Measurements from ENCODE around the gene TAF7.
"Not testable (repeated sequence)": the region's sequence is repeated elsewhere in the genome, so short reads cannot be mapped to it uniquely, and the experiment has no call there.

TAF7 gene, protein sequence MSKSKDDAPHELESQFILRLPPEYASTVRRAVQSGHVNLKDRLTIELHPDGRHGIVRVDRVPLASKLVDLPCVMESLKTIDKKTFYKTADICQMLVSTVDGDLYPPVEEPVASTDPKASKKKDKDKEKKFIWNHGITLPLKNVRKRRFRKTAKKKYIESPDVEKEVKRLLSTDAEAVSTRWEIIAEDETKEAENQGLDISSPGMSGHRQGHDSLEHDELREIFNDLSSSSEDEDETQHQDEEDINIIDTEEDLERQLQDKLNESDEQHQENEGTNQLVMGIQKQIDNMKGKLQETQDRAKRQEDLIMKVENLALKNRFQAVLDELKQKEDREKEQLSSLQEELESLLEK

DNA sequence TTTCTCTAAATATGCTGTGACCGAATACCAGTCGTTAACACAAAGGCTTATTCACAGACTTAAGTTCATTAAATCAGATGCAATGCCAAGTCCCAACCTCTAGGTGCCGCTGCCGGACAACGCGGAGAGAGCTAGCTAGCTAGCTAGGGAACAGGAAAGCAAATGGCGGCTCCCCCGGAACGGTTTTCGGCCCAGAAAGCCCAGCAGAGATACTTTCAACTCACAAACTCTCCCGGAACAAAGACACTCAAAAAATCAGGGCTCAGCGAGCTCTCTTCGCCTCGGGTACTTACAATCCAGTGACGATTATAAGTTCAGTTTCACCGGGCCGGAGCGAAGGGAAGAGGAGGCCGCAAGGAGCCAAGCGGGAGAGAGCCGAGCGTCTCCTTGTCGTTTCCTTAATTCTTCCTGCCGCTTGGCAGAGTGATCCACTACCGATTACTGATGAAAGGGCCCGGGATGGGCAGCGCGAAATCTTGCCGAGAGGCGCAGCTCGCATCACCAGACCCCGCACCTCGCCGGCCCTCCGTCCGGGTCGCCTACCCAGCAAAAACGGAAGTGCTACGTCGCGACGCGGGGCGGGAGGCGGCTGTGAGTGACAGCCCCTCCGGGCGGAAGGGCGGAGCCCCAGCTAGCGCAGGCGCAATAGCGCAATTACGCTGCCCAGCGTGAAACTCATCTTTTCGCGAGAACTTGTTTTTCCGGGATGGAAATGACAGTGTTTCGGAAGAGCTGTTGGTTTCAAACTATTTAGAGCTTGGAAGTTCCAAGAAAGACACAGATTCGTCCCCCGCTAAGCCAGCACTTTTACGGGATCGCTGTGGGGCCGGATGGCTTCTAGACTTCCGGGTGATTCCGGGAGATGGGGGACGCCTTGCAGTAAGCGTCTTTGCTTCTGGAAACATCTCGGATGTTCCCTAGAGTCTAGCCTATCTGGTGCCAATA lies at the start of gene TAF7:
TAF7 (minus strand) TSS at position 560 of the 945 bp plus-strand sequence. CDS start 740 bp downstream, outside the sequence.
- peak; percentile 80 to 89 for DNase-seq (ENCODE audit: low read depth in 1 of 2, low spot score in 1 of 2)

GRCh38 chr5:141366016-141366896 lies 45.7 kb upstream of the TAF7 start:
- no peak for DNase-seq (ENCODE audit: low read depth in 1 of 2, low spot score in 1 of 2)

GRCh38 chr5:141363952-141364660 lies 43.5 kb upstream of the TAF7 start, which contains the start of gene PCDHGA5:
PCDHGA5 (plus strand) TSS chr5:141364162; CDS start chr5:141364331, 169 bp downstream.
- no peak for DNase-seq (ENCODE audit: low read depth in 1 of 2, low spot score in 1 of 2)

GRCh38 chr5:141362719-141363118 lies 42.1 kb upstream of the TAF7 start:
- no peak for DNase-seq (ENCODE audit: low read depth in 1 of 2, low spot score in 1 of 2)

DNA sequence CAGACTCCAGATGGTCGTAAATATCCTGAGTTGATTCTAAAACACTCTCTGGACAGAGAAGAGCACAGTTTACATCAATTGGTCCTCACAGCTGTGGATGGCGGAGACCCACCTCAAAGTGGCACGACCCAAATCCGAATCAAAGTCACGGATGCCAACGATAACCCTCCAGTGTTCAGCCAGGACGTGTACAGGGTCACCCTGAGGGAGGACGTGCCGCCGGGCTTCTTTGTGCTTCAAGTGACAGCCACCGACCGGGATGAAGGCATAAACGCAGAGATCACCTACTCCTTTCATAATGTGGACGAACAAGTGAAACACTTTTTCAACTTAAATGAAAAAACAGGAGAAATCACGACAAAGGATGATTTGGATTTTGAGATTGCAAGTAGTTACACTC lies 40.1 kb upstream of the TAF7 start:
- DNase-seq (ENCODE audit: low read depth in 1 of 2, low spot score in 1 of 2): no peak

GRCh38 chr5:141359790-141360426 lies 39.3 kb upstream of the TAF7 start, which contains the start of gene PCDHGB2:
PCDHGB2 (plus strand) TSS chr5:141359994; CDS start chr5:141360136, 142 bp downstream.
- no peak for DNase-seq (ENCODE audit: low read depth in 1 of 2, low spot score in 1 of 2)

- no peak for DNase-seq (ENCODE audit: low read depth in 1 of 2, low spot score in 1 of 2)
These were observed 36.4 kb upstream of the TAF7 start for GRCh38 chr5:141356950-141357349.

DNA sequence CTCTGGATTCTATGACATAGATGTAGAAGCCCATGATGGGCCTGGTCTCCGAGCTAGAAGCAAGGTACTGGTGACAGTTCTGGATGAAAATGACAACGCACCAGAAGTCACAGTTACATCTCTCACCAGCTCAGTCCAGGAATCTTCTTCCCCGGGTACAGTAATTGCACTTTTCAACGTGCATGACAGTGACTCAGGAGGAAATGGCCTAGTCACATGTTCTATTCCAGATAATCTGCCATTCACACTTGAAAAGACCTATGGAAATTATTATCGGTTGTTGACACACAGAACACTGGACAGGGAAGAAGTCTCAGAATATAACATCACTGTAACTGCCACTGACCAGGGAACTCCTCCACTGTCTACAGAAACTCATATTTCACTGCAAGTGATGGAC lies 35.5 kb upstream of the TAF7 start:
- DNase-seq (ENCODE audit: low read depth in 1 of 2, low spot score in 1 of 2): no peak

- DNase-seq (ENCODE audit: low read depth in 1 of 2, low spot score in 1 of 2): no peak
These were observed 35.1 kb upstream of the TAF7 start for GRCh38 chr5:141355641-141356040.

GRCh38 chr5:141354900-141355469 lies 34.4 kb upstream of the TAF7 start, which contains the start of gene PCDHGA4:
PCDHGA4 (plus strand) TSS chr5:141355021; CDS start chr5:141355108, 87 bp downstream.
- DNase-seq (ENCODE audit: low read depth in 1 of 2, low spot score in 1 of 2): no peak

DNA sequence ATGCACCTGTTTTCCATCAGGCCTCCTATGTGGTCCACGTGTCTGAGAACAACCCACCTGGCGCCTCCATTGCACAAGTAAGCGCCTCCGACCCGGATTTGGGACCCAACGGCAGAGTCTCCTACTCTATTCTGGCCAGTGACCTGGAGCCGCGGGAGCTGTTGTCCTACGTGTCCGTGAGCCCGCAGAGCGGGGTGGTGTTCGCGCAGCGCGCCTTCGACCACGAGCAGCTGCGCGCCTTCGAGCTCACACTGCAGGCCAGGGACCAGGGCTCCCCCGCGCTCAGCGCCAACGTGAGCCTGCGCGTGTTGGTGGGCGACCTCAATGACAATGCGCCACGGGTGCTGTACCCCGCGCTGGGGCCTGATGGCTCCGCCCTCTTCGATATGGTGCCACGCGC lies 31.0 kb upstream of the TAF7 start:
- DNase-seq (ENCODE audit: low read depth in 1 of 2, low spot score in 1 of 2): no peak

DNA sequence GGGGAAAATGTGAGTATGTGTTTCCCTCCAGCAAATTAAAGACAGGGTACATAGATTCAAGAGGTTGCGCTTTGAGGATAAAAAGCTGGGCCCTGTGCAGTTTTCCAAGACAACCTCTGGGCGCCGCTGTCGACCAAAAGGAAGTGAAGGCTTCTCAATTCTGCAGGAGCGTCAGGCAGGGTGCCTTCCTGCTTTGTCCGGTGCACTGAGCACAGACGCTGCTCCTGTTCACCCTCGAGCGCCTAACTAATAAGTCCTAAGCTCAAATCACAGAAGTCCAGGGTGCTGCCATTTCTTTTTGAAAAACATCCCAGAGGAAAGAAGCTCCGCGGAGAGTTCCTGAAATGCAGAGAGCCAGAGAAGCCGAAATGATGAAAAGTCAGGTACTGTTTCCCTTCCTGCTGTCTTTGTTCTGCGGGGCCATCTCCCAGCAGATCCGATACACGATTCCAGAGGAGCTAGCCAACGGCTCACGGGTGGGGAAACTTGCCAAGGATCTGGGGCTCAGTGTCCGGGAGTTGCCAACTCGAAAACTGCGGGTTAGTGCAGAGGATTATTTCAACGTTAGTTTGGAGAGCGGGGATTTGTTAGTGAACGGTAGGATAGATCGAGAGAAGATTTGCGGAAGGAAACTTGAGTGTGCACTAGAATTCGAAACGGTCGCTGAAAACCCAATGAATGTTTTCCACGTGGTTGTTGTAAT lies 29.5 kb upstream of the TAF7 start, which contains the start of gene PCDHGB1:
PCDHGB1 (plus strand) TSS at position 183 of the 703 bp plus-strand sequence; CDS start at position 345, 162 bp downstream.
- DNase-seq (ENCODE audit: low read depth in 1 of 2, low spot score in 1 of 2): no peak

DNA sequence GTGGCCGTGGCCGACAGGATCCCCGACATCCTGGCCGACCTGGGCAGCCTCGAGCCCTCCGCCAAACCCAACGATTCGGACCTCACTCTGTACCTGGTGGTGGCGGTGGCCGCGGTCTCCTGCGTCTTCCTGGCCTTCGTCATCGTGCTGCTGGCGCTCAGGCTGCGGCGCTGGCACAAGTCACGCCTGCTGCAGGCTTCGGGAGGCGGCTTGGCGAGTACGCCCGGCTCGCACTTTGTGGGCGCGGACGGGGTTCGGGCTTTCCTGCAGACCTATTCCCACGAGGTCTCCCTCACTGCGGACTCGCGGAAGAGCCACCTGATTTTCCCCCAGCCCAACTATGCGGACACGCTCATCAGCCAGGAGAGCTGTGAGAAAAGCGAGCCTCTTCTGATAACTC lies 25.4 kb upstream of the TAF7 start:
- not testable (repeated sequence) for DNase-seq (ENCODE audit: low read depth in 1 of 2, low spot score in 1 of 2)

- no peak for DNase-seq (ENCODE audit: low read depth in 1 of 2, low spot score in 1 of 2)
These were observed 24.7 kb upstream of the TAF7 start for GRCh38 chr5:141345327-141345726.

DNA sequence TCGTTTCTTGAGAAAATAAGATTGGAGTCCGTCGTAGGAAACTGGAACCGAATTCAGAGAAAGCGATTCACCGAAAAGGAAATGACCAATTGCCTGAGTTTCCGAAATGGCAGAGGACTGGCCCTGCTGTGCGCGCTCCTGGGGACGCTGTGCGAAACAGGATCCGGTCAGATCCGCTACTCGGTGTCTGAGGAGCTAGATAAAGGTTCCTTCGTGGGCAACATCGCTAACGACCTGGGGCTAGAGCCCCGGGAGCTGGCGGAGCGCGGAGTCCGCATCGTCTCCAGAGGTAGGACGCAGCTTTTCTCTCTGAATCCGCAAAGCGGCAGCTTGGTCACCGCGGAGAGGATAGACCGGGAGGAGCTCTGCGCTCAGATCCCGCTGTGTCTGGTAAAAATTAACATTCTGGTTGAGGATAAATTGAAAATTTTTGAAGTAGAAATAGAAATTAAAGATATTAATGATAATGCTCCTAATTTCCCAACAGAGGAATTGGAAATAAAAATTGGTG lies 23.4 kb upstream of the TAF7 start:
- DNase-seq (ENCODE audit: low read depth in 1 of 2, low spot score in 1 of 2): no peak

GRCh38 chr5:141343242-141343952 lies 22.8 kb upstream of the TAF7 start, which contains the start of gene PCDHGA3:
PCDHGA3 (plus strand) TSS chr5:141343829; CDS start chr5:141344034, 205 bp downstream.
- DNase-seq (ENCODE audit: low read depth in 1 of 2, low spot score in 1 of 2): no peak

DNA sequence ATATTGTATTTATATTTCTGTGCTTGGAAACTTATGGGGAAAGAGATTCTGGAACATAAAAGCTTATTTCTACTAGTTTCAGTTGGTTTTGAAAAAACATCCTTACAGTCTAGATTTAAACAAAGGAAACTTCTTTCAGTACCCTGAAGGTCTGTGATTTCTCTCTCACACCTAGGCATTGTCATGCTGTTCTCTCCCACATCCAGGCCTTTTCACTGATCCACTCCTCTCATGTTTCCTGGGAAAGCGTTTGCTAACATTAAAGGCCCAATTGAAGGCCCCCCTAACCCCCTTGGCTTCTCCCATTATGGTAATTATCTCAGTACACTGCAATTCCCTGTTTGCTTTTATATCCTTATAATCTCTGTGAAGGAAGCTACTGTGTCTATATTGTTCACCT lies 22.2 kb upstream of the TAF7 start:
- DNase-seq (ENCODE audit: low read depth in 1 of 2, low spot score in 1 of 2): no peak

Measured in activated CD4-positive, alpha-beta T cell treated with anti-CD3 and anti-CD28 coated beads, Interleukin-2, amount 50 U/mL, for 24 hours (primary cell).